ENCODE measurements around the gene MRPL11.

DNA sequence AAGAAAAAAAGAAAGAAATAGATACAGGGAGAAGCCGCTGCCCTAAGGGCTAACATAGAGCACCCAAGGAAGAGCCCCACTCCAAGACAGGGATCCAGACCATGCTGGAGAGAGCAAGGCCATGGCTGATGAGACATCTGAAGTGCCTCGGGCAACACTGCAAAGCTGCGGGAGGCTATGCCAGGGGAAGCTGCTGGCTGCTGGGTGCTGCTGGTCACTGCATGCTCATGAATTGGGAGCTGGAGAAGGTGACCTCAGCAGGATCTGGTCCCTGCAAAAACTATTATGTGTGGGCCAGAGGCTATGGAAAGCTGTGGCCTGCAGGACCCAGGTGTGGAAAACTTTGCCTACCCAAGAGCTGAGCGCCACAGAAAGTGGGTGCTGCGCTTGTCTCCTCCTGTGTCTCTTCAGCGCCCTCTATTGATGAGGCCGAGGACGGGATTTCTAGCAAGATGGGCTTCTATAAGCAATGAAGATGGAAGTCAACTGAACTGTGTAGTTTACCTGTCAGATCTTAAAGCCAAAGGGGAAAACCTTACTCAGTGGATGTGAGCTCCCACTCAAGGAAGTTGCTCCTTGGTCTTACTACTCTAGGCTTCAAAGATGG is 49.8 kb downstream of the MRPL11 start:
- TF ChIP-seq, protein P1, sequence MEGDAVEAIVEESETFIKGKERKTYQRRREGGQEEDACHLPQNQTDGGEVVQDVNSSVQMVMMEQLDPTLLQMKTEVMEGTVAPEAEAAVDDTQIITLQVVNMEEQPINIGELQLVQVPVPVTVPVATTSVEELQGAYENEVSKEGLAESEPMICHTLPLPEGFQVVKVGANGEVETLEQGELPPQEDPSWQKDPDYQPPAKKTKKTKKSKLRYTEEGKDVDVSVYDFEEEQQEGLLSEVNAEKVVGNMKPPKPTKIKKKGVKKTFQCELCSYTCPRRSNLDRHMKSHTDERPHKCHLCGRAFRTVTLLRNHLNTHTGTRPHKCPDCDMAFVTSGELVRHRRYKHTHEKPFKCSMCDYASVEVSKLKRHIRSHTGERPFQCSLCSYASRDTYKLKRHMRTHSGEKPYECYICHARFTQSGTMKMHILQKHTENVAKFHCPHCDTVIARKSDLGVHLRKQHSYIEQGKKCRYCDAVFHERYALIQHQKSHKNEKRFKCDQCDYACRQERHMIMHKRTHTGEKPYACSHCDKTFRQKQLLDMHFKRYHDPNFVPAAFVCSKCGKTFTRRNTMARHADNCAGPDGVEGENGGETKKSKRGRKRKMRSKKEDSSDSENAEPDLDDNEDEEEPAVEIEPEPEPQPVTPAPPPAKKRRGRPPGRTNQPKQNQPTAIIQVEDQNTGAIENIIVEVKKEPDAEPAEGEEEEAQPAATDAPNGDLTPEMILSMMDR (IDR thresholded peaks at IDR 0.05; ENCODE audit: low read depth, low read length): peak; percentile 94
- no peak for TF ChIP-seq EZH2phosphoT487 (IDR thresholded peaks at IDR 0.05; ENCODE audit: low read depth)
